Measurements from ENCODE around the gene NRROS.

Gene NRROS

DNA sequence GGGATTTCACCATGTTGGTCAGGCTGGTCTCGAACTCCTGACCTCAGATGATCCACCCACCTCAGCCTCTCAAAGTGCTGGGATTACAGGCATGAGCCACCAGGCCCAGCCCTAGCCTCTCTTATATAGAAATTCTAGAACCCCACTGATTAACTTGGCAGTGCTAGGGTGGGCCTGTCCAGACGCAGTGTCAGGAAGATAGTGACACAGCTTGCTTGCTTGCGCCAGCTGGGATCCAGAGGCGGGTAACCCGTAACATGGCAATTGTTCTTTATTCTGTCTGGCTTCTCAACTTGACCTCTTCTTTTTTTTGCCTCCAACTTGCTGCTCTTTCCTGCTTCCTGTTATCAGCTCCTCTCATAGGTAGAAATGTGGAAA lies 56.3 kb downstream of the NRROS start:
- ATAC-seq (ENCODE audit: low read depth): no peak
- Histone ChIP-seq H3K4me3 (ENCODE audit: severe bottlenecking) (no peak overlapping the region), H3K9me3 (ENCODE audit: severe bottlenecking) (no peaks in the 10 kb centered on the region), H3K4me1 (ENCODE audit: insufficient read depth, poor library complexity, severe bottlenecking) (no peaks in the 10 kb centered on the region), H3K36me3 (ENCODE audit: low read depth) (no peaks in the 10 kb centered on the region), H3K27ac (ENCODE audit: poor library complexity, severe bottlenecking) (no peak overlapping the region), H3K27me3 (ENCODE audit: insufficient read depth, poor library complexity, severe bottlenecking) (no peaks in the 10 kb centered on the region)
- DNase-seq (ENCODE audit: low spot score): no peak
- TF ChIP-seq, protein P1, sequence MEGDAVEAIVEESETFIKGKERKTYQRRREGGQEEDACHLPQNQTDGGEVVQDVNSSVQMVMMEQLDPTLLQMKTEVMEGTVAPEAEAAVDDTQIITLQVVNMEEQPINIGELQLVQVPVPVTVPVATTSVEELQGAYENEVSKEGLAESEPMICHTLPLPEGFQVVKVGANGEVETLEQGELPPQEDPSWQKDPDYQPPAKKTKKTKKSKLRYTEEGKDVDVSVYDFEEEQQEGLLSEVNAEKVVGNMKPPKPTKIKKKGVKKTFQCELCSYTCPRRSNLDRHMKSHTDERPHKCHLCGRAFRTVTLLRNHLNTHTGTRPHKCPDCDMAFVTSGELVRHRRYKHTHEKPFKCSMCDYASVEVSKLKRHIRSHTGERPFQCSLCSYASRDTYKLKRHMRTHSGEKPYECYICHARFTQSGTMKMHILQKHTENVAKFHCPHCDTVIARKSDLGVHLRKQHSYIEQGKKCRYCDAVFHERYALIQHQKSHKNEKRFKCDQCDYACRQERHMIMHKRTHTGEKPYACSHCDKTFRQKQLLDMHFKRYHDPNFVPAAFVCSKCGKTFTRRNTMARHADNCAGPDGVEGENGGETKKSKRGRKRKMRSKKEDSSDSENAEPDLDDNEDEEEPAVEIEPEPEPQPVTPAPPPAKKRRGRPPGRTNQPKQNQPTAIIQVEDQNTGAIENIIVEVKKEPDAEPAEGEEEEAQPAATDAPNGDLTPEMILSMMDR (IDR thresholded peaks at IDR 0.05; ENCODE audit: poor library complexity, severe bottlenecking): no peak

DNA sequence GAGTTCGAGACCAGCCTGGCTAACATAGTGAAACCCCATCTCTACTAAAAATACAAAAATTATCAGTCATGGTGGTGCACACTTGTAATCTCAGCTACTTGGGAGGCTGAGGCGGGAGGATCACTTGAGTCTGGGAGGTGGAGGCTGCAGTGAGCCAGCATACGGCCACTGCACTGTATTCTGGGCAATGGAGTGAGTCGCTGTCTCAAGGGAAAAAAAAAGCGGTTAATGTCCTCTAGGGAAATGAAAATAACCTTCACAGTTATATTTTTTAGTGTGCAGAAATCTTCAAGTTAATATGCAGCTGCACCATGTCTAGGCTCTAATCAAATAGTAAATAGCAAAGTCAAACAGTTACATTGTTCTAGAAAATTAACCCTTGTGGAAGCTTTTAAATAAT lies 57.8 kb downstream of the NRROS start:
- Histone ChIP-seq H3K4me3 (ENCODE audit: severe bottlenecking) (no peak overlapping the region), H3K9me3 (ENCODE audit: severe bottlenecking) (no peaks in the 10 kb centered on the region), H3K36me3 (ENCODE audit: low read depth) (no peaks in the 10 kb centered on the region), H3K27me3 (ENCODE audit: insufficient read depth, poor library complexity, severe bottlenecking) (no peaks in the 10 kb centered on the region), H3K4me1 (ENCODE audit: insufficient read depth, poor library complexity, severe bottlenecking) (no peaks in the 10 kb centered on the region), H3K27ac (ENCODE audit: poor library complexity, severe bottlenecking) (no peak overlapping the region)
- ATAC-seq (ENCODE audit: low read depth) (no peak), DNase-seq (ENCODE audit: low spot score) (no peak)
- TF ChIP-seq, protein P1 (IDR thresholded peaks at IDR 0.05; ENCODE audit: poor library complexity, severe bottlenecking): no peak

DNA sequence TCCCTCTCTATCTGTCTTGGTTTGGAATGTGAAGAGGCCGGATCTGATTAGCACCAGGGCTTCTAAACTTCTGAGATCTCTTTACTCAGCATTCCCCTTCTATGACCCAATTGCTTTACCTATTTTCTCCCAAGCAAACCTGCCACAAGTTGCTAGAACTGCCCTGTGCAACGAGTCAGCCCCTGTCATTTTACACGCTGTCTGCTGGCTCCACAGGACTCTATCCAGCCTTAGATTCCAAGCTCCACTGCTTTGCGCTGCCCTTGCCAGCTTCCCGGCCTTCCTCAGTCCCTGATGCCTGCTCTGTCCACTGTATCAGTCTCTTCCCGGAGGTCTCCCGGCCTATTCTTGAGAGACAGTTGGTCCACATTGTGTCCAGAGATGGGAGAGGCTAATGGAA lies 60.3 kb downstream of the NRROS start:
- H3K27me3 ChIP-seq (ENCODE audit: insufficient read depth, poor library complexity, severe bottlenecking): no peaks in the 10 kb centered on the region
- no peaks in the 10 kb centered on the region for H3K36me3 ChIP-seq (ENCODE audit: low read depth)
- TF ChIP-seq, protein P1 (IDR thresholded peaks at IDR 0.05; ENCODE audit: poor library complexity, severe bottlenecking): no peak
- no peaks in the 10 kb centered on the region for H3K9me3 ChIP-seq (ENCODE audit: severe bottlenecking)
- no peak overlapping the region for H3K27ac ChIP-seq (ENCODE audit: poor library complexity, severe bottlenecking)
- DNase-seq (ENCODE audit: low spot score) (no peak), ATAC-seq (ENCODE audit: low read depth) (no peak)
- no peak overlapping the region for H3K4me3 ChIP-seq (ENCODE audit: severe bottlenecking)
- no peaks in the 10 kb centered on the region for H3K4me1 ChIP-seq (ENCODE audit: insufficient read depth, poor library complexity, severe bottlenecking)

DNA sequence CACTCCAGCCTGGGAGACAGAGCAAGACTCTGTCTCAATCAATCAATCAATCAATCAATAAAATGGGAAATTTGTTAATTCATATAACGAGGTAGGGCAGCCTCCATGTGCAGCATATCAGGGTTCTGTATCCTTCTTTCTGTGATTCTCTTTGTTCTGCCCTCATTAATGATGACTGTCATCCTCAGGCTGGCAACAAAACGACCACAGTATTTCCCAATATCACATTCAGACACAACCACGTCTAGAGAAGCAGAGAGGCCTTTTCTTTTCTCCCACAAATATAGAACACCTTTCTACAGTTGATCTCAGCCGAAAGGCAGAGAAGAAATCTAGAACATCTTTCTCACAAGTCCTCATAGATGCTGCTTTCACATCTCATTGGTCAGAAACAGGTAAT lies 61.3 kb downstream of the NRROS start:
- Histone ChIP-seq H3K9me3 (ENCODE audit: severe bottlenecking) (no peaks in the 10 kb centered on the region), H3K36me3 (ENCODE audit: low read depth) (no peaks in the 10 kb centered on the region), H3K27ac (ENCODE audit: poor library complexity, severe bottlenecking) (no peak overlapping the region), H3K27me3 (ENCODE audit: insufficient read depth, poor library complexity, severe bottlenecking) (no peaks in the 10 kb centered on the region), H3K4me3 (ENCODE audit: severe bottlenecking) (no peak overlapping the region), H3K4me1 (ENCODE audit: insufficient read depth, poor library complexity, severe bottlenecking) (no peaks in the 10 kb centered on the region)
- DNase-seq (ENCODE audit: low spot score) (no peak), ATAC-seq (ENCODE audit: low read depth) (no peak)
- TF ChIP-seq, protein P1 (IDR thresholded peaks at IDR 0.05; ENCODE audit: poor library complexity, severe bottlenecking): no peak

DNA sequence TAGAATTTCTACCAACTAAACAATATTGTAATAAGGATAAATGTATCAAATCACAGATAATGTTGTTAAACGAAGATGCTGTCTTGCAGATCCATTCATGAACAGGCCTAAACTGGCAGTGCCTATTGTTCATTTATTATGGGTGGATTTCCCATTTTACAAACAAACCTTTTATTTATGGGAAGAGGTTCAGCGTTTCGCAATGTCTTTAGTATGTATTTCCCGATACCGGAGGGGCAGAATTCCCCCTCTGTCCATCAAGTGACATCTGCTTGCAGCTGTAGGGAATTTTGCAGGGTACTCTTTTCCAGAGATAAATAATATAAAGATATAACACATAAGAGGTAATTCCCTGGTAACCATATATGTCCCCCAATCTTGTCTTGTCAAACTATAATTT lies 66.8 kb downstream of the NRROS start:
- H3K4me3 ChIP-seq (ENCODE audit: severe bottlenecking): no peak overlapping the region
- H3K27ac ChIP-seq (ENCODE audit: poor library complexity, severe bottlenecking): no peak overlapping the region
- H3K9me3 ChIP-seq (ENCODE audit: severe bottlenecking): no peaks in the 10 kb centered on the region
- no peak for ATAC-seq (ENCODE audit: low read depth)
- no peaks in the 10 kb centered on the region for H3K36me3 ChIP-seq (ENCODE audit: low read depth)
- no peaks in the 10 kb centered on the region for H3K27me3 ChIP-seq (ENCODE audit: insufficient read depth, poor library complexity, severe bottlenecking)
- TF ChIP-seq, protein P1 (IDR thresholded peaks at IDR 0.05; ENCODE audit: poor library complexity, severe bottlenecking): no peak
- no peak for DNase-seq (ENCODE audit: low spot score)
- H3K4me1 ChIP-seq (ENCODE audit: insufficient read depth, poor library complexity, severe bottlenecking): peaks cover 20% of the 10 kb centered on the region
